DND-41 (cell line): ENCODE results near the gene ATP6V0C.

Experiments
- ATAC-seq: fragments of 200-7000 bp; cut with Tn5 transposase; 3 replicates; pipeline ENCODE4 v1.9.1; 2021; ENCODE audit warnings: low read depth; ENCODE audit not compliant: insufficient read depth
- DNase-seq: peaks from one replicate; pipeline ENCODE4 v3.0.0-alpha.2; 2020
- H2AFZ ChIP-seq: 2 replicates; pipeline ENCODE4 v1.6.0; 2012; ENCODE audit warnings: low read depth, low read length
- H3K27ac ChIP-seq: 2 replicates; pipeline ENCODE4 v1.5.1; 2012; ENCODE audit warnings: low read length, inconsistent platforms
- H3K27me3 ChIP-seq: fragments of 200-600 bp; sonication (generic); 2 replicates; pipeline ENCODE4 v1.6.0; 2012; ENCODE audit warnings: low read length, mild to moderate bottlenecking, inconsistent platforms; ENCODE audit not compliant: insufficient read depth, poor library complexity
- H3K36me3 ChIP-seq: 2 replicates; pipeline ENCODE4 v1.5.1; 2012; ENCODE audit warnings: low read length, inconsistent platforms; ENCODE audit not compliant: insufficient read depth
- H3K4me1 ChIP-seq: 2 replicates; pipeline ENCODE4 v1.5.1; 2012; ENCODE audit warnings: mild to moderate bottlenecking, low read length; ENCODE audit not compliant: insufficient read depth
- H3K4me2 ChIP-seq: 2 replicates; pipeline ENCODE4 v1.6.0; 2012; ENCODE audit warnings: mild to moderate bottlenecking, moderate library complexity, low read length, inconsistent platforms; ENCODE audit not compliant: insufficient read depth
- H3K4me3 ChIP-seq, 2 experiments: fragments of 200-600 bp in 1 of 2; shearing (Covaris generic) in 1 of 2; 2 replicates each; pipeline ENCODE4 v1.5.1; 2012 to 2016; ENCODE audit warnings: inconsistent platforms in 2 of 2, low read length in 2 of 2, mild to moderate bottlenecking in 2 of 2, low read depth in 1 of 2, moderate library complexity in 1 of 2
- H3K79me2 ChIP-seq: 2 replicates; pipeline ENCODE4 v1.6.0; 2012; ENCODE audit warnings: low read length, inconsistent platforms; ENCODE audit not compliant: insufficient read depth
- H3K9ac ChIP-seq: 2 replicates; pipeline ENCODE4 v1.6.0; 2012; ENCODE audit warnings: low read depth, mild to moderate bottlenecking, inconsistent platforms, low read length, moderate library complexity
- H3K9me3 ChIP-seq: 2 replicates; pipeline ENCODE4 v1.5.1; 2012; ENCODE audit warnings: low read length, moderate library complexity, mild to moderate bottlenecking, inconsistent platforms; ENCODE audit not compliant: insufficient read depth, severe bottlenecking
- H4K20me1 ChIP-seq: 2 replicates; pipeline ENCODE4 v1.6.0; 2012; ENCODE audit warnings: low read length; ENCODE audit not compliant: insufficient read depth
- CTCF ChIP-seq: IDR thresholded peaks from 2 replicates; pipeline ENCODE4 v1.5.1; 2012; ENCODE audit warnings: borderline replicate concordance, low read length, moderate library complexity, mild to moderate bottlenecking; ENCODE audit not compliant: poor library complexity, severe bottlenecking; ENCODE audit errors: extremely low read depth
- EZH2 ChIP-seq: IDR thresholded peaks from 3 replicates; pipeline ENCODE4 v1.6.1; 2012; ENCODE audit warnings: borderline replicate concordance, low read depth, mild to moderate bottlenecking, moderate library complexity, low read length, inconsistent platforms; ENCODE audit not compliant: severe bottlenecking

The ATP6V0C gene

DNA sequence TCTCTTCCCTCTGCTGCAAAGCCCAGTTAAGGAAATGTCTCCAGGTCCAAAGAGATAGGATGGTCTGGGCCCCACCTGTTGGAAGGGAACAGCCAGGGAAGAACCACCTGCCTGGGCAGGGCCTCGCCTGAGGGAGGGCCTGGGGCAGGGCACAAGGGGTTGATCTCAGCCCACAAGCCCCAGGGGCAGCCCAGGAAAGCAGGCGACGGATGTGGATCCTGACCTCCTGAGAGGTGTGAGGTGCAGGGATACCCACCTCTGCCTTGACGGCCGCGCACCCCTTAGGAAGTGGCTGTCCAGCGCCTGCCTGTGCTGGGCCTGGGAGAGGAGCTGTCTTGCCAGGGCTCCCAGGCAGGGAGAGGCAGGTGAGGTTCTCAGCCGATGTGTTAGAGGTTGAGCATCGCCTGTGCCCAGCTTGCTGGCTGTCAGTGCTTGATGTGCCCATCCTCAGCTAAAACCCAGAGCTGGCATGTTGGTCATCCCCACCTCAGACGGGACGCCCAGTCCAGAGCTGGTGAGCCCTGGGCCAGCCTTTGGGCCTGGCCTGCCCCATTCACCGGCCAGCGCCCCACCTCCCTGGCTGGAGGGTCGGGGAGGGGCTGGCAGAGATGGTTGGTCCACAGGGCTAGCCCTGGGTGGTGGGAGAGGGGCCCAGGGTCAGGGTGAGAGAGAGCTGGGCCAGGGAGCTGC is 17.0 kb downstream of the ATP6V0C start:
- Histone ChIP-seq H3K4me3 (peak overlapping the region in 1 of 2 experiments; percentile 83; a peak in 1 of 4 replicates), H4K20me1 (peaks cover 9% of the 10 kb centered on the region), H3K4me1 (peaks cover 29% of the 10 kb centered on the region), H3K4me2 (peak overlapping the region; percentile 100), H3K9ac (peak overlapping the region; percentile 66), H3K27me3 (no peaks in the 10 kb centered on the region), H3K79me2 (no peaks in the 10 kb centered on the region), H3K36me3 (peaks cover 42% of the 10 kb centered on the region), H3K27ac (no peak overlapping the region), H2AFZ (no peak overlapping the region), H3K9me3 (no peaks in the 10 kb centered on the region)
- ATAC-seq (no peak), DNase-seq (no peak)
- TF ChIP-seq EZH2 (no peak), CTCF (no peak)

DNA sequence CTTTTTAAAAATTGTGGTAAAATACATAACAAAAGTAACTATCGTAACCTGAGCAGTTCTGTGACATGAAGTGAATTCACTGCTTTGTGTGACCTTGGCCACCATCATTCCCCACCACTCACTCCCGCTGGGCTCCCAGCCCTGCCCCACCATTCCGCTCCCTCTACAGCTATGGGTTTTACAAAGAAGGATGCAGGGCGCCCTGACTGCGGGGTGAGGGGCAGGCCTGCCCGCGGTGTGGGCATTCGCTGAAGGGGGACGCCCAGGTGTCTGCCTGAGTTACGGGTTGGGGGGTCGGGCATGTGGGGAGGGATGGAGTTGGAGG is 17.6 kb downstream of the ATP6V0C start, which contains the start of gene CEMP1:
CEMP1 (minus strand) TSS at position 38 of the 325 bp plus-strand sequence. CDS start 335 bp downstream, outside the sequence.
- H3K36me3 ChIP-seq: peaks cover 36% of the 10 kb centered on the region
- peak within 1 kb of the TSS; percentile 100 for H3K4me2 ChIP-seq
- peak within 1 kb of the TSS; percentile 33 to 83; a peak in 3 of 4 replicates for H3K4me3 ChIP-seq
- TF ChIP-seq CTCF: no peak
- TF ChIP-seq EZH2: no peak
- peak within 1 kb of the TSS; percentile 94 for H2AFZ ChIP-seq
- H3K4me1 ChIP-seq: peaks cover 32% of the 10 kb centered on the region
- no peaks in the 10 kb centered on the region for H3K79me2 ChIP-seq
- peak within 1 kb of the TSS; percentile 66 for H3K9ac ChIP-seq
- H3K27me3 ChIP-seq: no peaks in the 10 kb centered on the region
- peaks cover 5% of the 10 kb centered on the region for H4K20me1 ChIP-seq
- no peak for DNase-seq
- H3K27ac ChIP-seq: peak within 1 kb of the TSS; percentile 55
- no peak; the same call in 2 of the 3 replicates for ATAC-seq
- no peaks in the 10 kb centered on the region for H3K9me3 ChIP-seq

DNA sequence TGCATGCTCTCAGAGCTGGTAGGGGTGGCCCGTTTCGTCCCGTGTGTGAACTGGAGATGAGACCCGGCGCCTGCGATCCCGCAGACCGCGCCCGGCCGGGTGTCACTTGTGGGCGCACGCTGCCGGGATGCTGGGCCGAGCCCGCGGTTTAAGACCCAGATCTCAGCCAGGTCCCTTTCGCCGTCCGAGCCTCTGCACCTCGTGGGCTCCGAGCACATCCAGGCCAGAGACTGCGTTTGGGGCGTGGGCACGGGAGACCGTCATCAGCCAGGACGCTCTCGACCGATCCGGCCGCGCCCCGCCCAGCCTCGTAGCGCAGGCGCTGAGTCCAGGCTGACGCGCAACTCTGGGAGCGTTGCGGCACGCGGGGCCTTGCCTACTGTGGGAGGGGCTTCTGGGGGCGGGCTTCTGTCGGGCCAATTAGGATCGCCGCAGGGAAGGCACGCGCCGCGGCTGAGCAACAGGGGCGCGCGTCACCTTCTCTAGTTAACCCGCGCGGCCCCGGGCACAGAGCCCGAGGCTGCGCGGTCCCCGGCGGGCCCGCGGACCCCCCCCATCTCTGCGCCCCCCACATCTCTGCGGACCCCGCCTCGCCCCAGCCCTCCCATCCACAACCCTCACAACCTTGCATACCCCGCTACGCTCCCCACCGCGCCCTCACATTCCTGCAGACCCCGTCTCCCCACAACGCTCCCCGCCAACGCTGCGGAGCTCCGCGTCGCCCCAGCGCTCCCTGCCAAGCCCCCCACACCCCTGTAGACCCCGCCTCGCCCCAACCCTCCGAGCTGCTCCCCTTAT is 18.1 kb downstream of the ATP6V0C start:
- DNase-seq (peak; percentile 97), ATAC-seq (peak; percentile 95)
- peak overlapping the region; percentile 66 for H3K9ac ChIP-seq
- peaks cover 5% of the 10 kb centered on the region for H4K20me1 ChIP-seq
- no peaks in the 10 kb centered on the region for H3K9me3 ChIP-seq
- H3K4me2 ChIP-seq: peak overlapping the region; percentile 100
- H3K79me2 ChIP-seq: no peaks in the 10 kb centered on the region
- peak overlapping the region; percentile 55 for H3K27ac ChIP-seq
- TF ChIP-seq EZH2 (no peak), CTCF (no peak)
- H3K36me3 ChIP-seq: peaks cover 32% of the 10 kb centered on the region
- H3K4me3 ChIP-seq: peak overlapping the region; percentile 33 to 83; a peak in 3 of 4 replicates
- H3K4me1 ChIP-seq: peaks cover 38% of the 10 kb centered on the region
- no peaks in the 10 kb centered on the region for H3K27me3 ChIP-seq
- H2AFZ ChIP-seq: peak overlapping the region; percentile 94
